ENCODE data around the gene SMYD3.

GRCh38 chr1:246445503-246445902, 61.6 kb downstream of the SMYD3 start:
- no peak for TF ChIP-seq CTCF (IDR thresholded peaks at IDR 0.05; ENCODE audit: poor library complexity)
- no peak for TF ChIP-seq EZH2 (IDR thresholded peaks at IDR 0.05; ENCODE audit: borderline replicate concordance)
- no peak for TF ChIP-seq EZH2phosphoT487 (IDR thresholded peaks at IDR 0.05; ENCODE audit: low read depth, severe bottlenecking, unreplicated experiment)

All from hepatocyte (in vitro differentiated cells).